IPS-18a (cell line): Measurements from ENCODE around the gene FGF14.

Experiments used
- H3K27ac ChIP-seq: one replicate; pipeline ENCODE4 v1.5.1; 2013; ENCODE audit warnings: low read length
- H3K27me3 ChIP-seq: one replicate; pipeline ENCODE4 v1.6.1; 2013; ENCODE audit warnings: mild to moderate bottlenecking, low read length; ENCODE audit not compliant: control insufficient read depth, insufficient read depth
- H3K36me3 ChIP-seq: one replicate; pipeline ENCODE4 v1.6.1; 2013; ENCODE audit warnings: low read depth, low read length; ENCODE audit not compliant: control insufficient read depth
- H3K4me1 ChIP-seq: one replicate; pipeline ENCODE4 v1.6.1; 2013; ENCODE audit warnings: low read depth, low read length; ENCODE audit not compliant: control insufficient read depth
- H3K4me3 ChIP-seq: one replicate; pipeline ENCODE4 v1.5.1; 2013; ENCODE audit warnings: low read length
- H3K9ac ChIP-seq: one replicate; pipeline ENCODE4 v1.6.1; 2013; ENCODE audit warnings: mild to moderate bottlenecking, low read length, moderate library complexity
- H3K9me3 ChIP-seq: one replicate; pipeline ENCODE4 v1.6.1; 2013; ENCODE audit warnings: low read depth, low read length; ENCODE audit not compliant: control insufficient read depth

Gene FGF14

DNA sequence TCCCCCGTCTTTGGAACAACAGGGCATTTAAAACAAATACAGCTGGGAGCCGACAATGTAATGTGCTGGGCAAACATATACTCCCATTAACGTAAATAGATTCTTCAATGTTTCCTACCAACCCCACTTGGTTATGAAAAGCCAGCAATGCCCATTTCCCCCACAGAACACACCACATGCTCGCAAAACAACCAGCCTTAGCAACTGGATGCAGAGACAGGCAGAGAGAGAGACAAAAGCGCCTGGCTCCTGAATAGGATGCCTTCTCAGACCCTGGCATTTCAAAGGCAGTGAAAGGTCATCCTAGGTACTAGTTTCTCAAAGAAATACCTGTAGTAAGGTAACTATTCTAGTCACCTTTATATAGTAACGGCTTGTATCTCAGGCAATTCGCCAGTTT is 486.5 kb downstream of the FGF14 start:
- peaks cover 65% of the 10 kb centered on the region for H3K27me3 ChIP-seq
- H3K9ac ChIP-seq: no peak overlapping the region
- peak overlapping the region; percentile 55 for H3K4me3 ChIP-seq

DNA sequence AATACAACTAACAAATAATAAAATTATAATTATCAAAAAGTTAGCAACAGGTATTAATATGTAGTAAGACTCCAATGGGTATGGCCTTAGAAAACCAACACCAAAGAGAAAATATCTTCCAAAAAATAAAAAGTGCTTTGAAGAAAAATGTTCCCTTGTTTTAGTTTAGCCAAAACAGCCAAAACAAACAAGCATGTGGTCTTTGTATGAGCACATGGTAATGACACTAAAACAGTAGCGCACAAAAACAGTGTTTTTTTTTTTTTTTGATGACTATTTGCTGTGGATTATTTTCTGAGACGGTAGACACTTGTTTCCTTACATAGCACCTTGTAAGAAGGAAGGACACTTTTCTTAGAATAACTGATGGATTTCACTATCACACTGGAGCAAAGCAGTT is 490.1 kb downstream of the FGF14 start:
- Histone ChIP-seq H3K36me3 (no peaks in the 10 kb centered on the region), H3K27ac (no peak overlapping the region), H3K9ac (no peak overlapping the region), H3K4me3 (no peak overlapping the region), H3K9me3 (no peaks in the 10 kb centered on the region), H3K27me3 (peaks cover 29% of the 10 kb centered on the region), H3K4me1 (peaks cover 7% of the 10 kb centered on the region)

More for the DNA sequence above, 486.5 kb downstream of the FGF14 start:
- no peak overlapping the region for H3K27ac ChIP-seq
- H3K9me3 ChIP-seq: no peaks in the 10 kb centered on the region
- no peaks in the 10 kb centered on the region for H3K36me3 ChIP-seq
- peaks cover 16% of the 10 kb centered on the region for H3K4me1 ChIP-seq

DNA sequence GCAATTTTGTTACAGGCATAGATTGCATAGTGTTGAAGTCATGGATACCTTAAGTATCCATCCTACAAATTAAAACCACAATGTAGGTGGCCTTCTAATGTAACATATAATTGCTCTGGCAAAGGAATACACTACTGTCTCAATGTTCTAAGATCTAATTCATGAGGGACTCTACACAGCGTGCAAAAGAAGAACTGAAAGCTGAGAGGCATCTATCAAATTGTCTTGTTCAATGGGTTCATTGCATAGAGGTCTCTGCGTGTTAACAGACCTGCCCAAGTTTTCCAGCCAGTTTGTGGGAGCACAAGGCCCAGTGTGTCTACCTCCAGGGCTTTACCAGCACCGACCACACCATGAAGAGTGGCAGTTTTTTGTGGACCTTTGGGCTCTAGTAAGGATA is 498.0 kb downstream of the FGF14 start:
- no peaks in the 10 kb centered on the region for H3K9me3 ChIP-seq
- no peaks in the 10 kb centered on the region for H3K4me1 ChIP-seq
- H3K27ac ChIP-seq: no peak overlapping the region
- H3K27me3 ChIP-seq: no peaks in the 10 kb centered on the region
- no peak overlapping the region for H3K4me3 ChIP-seq
- no peak overlapping the region for H3K9ac ChIP-seq
- no peaks in the 10 kb centered on the region for H3K36me3 ChIP-seq

DNA sequence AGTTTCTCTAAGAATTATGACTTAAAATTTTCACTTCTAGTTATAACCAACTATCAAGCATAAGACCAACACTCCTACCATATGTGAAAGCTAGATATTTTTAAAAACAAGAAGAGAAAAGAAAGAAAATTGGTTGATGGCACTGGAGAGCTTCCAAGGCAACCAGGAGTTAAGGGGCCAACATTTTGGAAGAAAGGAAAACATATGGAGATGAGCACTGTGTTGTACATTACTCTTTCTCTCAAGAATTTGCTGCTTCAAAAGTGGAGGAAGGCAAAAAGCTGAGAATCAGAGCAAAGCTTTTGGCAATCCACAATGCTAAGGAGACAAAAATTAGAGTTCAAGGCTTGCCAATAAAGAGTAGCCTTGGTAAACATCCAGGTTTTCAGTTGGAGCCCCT is 503.2 kb downstream of the FGF14 start:
- no peaks in the 10 kb centered on the region for H3K9me3 ChIP-seq
- H3K36me3 ChIP-seq: no peaks in the 10 kb centered on the region
- no peak overlapping the region for H3K9ac ChIP-seq
- no peak overlapping the region for H3K27ac ChIP-seq
- no peaks in the 10 kb centered on the region for H3K27me3 ChIP-seq
- no peaks in the 10 kb centered on the region for H3K4me1 ChIP-seq
- H3K4me3 ChIP-seq: no peak overlapping the region

DNA sequence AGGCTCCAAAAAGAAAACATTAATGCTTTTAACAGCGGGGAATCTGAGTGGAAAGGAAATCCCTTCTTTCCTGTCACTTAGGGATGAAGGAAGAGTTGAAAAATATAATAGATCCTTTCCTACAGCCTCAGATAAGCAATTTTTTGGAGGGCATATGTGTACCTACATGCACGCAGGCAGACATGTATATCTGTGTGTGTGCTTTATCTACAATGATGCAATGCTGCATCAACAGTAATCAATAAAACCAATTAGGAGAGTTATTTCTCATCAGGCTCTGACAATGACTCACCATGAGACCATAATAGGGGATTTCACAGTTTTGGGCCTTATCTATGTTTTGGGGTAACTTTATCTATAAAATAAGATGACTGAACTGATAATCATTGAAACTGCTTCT is 505.3 kb downstream of the FGF14 start:
- no peak overlapping the region for H3K27ac ChIP-seq
- H3K4me3 ChIP-seq: no peak overlapping the region
- H3K9me3 ChIP-seq: no peaks in the 10 kb centered on the region
- H3K4me1 ChIP-seq: no peaks in the 10 kb centered on the region
- no peaks in the 10 kb centered on the region for H3K36me3 ChIP-seq
- H3K27me3 ChIP-seq: no peaks in the 10 kb centered on the region
- H3K9ac ChIP-seq: no peak overlapping the region

DNA sequence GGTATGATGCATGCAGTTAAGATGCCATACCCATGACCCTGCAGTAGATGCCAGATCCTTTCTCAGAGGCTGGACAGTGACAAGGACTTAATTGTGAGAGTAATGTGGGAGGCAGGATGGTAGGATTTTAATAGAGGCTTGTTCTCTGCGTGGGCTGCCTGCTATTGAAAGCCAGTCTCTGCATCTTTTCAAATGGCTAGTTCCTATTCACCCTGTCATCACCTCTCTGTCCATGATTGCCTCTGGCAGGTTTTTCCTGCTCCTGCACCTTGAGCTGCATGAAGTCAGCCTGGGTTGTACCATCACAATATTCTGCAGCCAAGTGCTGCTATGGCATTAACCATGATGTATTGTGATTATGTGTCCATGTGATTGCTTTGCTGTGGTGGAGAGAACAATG is 508.8 kb downstream of the FGF14 start:
- Histone ChIP-seq H3K4me3 (no peak overlapping the region), H3K9me3 (no peaks in the 10 kb centered on the region), H3K4me1 (no peaks in the 10 kb centered on the region), H3K36me3 (no peaks in the 10 kb centered on the region), H3K27ac (no peak overlapping the region), H3K27me3 (no peaks in the 10 kb centered on the region), H3K9ac (no peak overlapping the region)

DNA sequence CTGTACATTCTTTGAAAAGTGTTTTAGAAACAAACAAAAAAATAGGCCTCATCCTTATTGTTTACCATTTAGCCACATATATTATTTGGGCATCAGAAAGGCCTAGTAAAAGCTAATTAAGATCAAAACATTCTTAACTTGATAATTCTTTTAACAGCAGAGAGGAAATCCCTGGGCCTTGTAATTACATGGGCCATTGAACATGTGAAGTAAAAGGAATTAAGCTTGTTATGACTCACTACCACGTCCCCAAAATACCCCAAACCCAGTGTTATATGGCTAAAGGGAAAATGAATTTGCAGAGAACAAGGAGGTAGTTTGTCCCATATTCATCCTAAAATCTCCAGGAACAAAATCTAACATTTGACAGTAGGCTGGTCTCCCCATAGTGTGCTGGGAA is 509.6 kb downstream of the FGF14 start:
- H3K27me3 ChIP-seq: no peaks in the 10 kb centered on the region
- no peak overlapping the region for H3K9ac ChIP-seq
- no peaks in the 10 kb centered on the region for H3K4me1 ChIP-seq
- no peak overlapping the region for H3K27ac ChIP-seq
- H3K9me3 ChIP-seq: no peaks in the 10 kb centered on the region
- H3K36me3 ChIP-seq: no peaks in the 10 kb centered on the region
- no peak overlapping the region for H3K4me3 ChIP-seq

DNA sequence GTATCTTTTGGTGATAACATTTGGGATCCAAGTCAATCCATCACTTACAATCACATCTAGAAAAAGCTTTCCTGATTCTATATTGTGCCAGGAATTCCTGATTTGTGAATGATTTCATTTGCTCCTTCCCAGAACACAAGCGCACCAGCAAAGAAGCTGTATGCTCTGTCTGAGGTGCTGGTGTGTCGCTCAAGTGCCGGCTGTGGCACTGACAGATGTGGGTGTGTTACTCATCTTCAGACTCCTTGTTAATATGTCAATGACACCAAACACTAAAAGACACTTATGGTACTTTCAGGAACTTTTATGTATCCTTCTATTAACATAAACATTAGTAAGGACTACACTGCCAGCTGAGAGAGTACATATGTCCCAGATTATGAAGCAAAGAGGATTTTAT is 520.3 kb downstream of the FGF14 start:
- H3K4me1 ChIP-seq: no peaks in the 10 kb centered on the region
- no peaks in the 10 kb centered on the region for H3K27me3 ChIP-seq
- no peaks in the 10 kb centered on the region for H3K36me3 ChIP-seq
- no peak overlapping the region for H3K27ac ChIP-seq
- no peak overlapping the region for H3K4me3 ChIP-seq
- no peak overlapping the region for H3K9ac ChIP-seq
- no peaks in the 10 kb centered on the region for H3K9me3 ChIP-seq

DNA sequence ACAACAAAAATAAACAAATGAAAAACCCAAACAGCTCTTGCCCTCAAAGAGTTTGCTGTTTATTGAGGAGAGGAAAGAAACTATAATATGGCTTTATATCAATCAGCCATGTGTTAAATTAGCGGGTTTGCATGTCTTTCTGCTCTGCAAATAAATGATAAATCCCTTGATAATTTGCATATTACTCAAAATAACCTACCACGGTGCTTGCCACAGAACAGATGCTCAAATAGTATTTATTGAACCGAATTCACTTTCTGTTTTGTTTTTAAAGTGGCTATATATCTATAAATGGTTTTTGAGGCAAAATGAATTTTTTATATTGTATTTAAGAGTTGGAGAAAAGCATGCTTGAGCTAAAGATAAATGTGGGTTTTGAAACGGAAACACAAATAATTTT is 521.3 kb downstream of the FGF14 start:
- no peaks in the 10 kb centered on the region for H3K27me3 ChIP-seq
- H3K9ac ChIP-seq: no peak overlapping the region
- no peak overlapping the region for H3K4me3 ChIP-seq
- no peaks in the 10 kb centered on the region for H3K36me3 ChIP-seq
- H3K4me1 ChIP-seq: no peaks in the 10 kb centered on the region
- H3K9me3 ChIP-seq: no peaks in the 10 kb centered on the region
- H3K27ac ChIP-seq: no peak overlapping the region

DNA sequence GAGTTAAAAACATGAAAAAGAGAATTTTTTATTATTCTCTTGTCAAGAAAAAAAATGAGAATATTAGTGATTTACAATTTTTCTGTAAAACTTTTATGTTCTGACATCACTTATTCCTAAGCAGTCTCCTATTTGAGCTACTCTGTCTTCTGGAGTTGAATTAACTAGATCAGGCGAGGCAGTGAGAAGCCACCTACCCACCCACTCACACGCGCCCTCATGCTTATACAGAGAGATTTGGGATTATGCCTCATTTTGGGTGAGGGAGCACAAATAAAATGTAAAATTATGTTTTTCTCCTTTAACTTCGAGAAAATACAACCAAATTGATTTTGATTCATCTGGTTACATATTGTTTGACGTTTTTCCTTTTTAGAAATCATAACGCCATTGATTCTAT is 524.9 kb downstream of the FGF14 start:
- no peaks in the 10 kb centered on the region for H3K27me3 ChIP-seq
- no peaks in the 10 kb centered on the region for H3K9me3 ChIP-seq
- no peaks in the 10 kb centered on the region for H3K4me1 ChIP-seq
- H3K27ac ChIP-seq: no peak overlapping the region
- H3K9ac ChIP-seq: no peak overlapping the region
- H3K4me3 ChIP-seq: no peak overlapping the region
- H3K36me3 ChIP-seq: no peaks in the 10 kb centered on the region

DNA sequence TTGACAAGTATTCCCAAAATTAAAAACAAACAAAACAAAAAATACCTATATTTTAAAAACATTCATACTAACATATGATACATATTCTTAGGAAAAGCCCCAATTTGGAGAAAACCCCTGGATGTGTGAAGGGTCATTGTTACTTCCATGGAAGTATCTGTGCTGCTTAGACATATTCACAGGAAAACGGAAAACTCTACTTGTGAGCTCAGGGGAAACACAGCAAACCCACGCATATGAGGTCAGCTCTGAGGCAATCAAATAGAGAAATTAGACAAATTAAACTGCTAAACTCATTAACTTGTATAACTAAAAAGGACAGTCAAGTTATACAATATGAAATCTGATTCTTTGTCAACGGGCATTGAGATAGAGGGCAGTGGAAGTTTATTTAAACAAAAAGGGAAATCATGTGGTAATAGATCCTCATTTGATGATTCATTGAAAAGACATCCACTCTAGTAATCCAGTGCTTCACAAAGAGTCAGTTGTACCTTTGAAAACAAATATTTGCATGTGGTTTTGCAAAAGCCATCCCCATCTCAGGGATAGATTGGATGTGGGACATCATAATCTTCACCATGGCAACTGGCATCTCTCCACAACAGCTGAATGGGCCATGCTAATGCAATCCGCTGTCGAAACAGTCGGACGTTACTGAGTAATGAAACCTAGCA is 526.0 kb downstream of the FGF14 start:
- H3K27me3 ChIP-seq: no peaks in the 10 kb centered on the region
- no peaks in the 10 kb centered on the region for H3K36me3 ChIP-seq
- no peak overlapping the region for H3K4me3 ChIP-seq
- no peaks in the 10 kb centered on the region for H3K4me1 ChIP-seq
- H3K9me3 ChIP-seq: no peaks in the 10 kb centered on the region
- no peak overlapping the region for H3K27ac ChIP-seq
- H3K9ac ChIP-seq: no peak overlapping the region

DNA sequence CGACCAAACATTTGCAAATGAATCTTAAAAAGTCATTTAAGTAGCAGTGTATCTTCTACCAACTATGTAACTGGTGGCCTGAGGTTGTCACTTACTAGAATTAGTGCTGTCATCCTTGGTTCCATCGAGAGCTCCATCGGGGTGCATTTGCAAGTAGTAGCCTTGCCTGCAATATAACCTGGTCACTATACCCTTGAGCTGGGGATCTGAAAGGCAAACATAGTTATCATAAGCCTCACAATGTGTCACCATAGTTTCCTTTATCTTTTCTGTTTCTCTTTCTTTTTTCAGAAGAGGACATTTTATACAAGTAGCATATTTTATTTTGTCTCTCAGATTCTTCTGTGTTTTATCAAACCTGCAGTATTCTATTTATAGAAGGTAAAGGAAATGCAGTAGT is 526.8 kb downstream of the FGF14 start:
- H3K36me3 ChIP-seq: no peaks in the 10 kb centered on the region
- no peaks in the 10 kb centered on the region for H3K9me3 ChIP-seq
- H3K4me3 ChIP-seq: no peak overlapping the region
- no peak overlapping the region for H3K27ac ChIP-seq
- H3K27me3 ChIP-seq: no peaks in the 10 kb centered on the region
- no peaks in the 10 kb centered on the region for H3K4me1 ChIP-seq
- H3K9ac ChIP-seq: no peak overlapping the region
